Camera-type eye (tissue), 1 donor: Measurements from ENCODE around the gene POTEG. TPM values are rescaled to one million over a fixed set of nuclear protein-coding genes. Genes with fewer than 3 reads are reported as not detected.

Experiments
- total RNA-seq: library from RNA; depleted of rRNA; stranded (reverse); fragments of >200 nt; gene quantifications from one replicate; pipeline ENCODE4 v1.2.3, GENCODE V29; 2014

POTEG gene
- total RNA-seq, result not detected

GRCh38 chr14:19434241-19434640 is at the start of gene POTEG:
POTEG (minus strand) TSS chr14:19434341; CDS start chr14:19434289, 52 bp downstream.

